ENCODE results near the gene ZNF800.

ZNF800 gene

DNA sequence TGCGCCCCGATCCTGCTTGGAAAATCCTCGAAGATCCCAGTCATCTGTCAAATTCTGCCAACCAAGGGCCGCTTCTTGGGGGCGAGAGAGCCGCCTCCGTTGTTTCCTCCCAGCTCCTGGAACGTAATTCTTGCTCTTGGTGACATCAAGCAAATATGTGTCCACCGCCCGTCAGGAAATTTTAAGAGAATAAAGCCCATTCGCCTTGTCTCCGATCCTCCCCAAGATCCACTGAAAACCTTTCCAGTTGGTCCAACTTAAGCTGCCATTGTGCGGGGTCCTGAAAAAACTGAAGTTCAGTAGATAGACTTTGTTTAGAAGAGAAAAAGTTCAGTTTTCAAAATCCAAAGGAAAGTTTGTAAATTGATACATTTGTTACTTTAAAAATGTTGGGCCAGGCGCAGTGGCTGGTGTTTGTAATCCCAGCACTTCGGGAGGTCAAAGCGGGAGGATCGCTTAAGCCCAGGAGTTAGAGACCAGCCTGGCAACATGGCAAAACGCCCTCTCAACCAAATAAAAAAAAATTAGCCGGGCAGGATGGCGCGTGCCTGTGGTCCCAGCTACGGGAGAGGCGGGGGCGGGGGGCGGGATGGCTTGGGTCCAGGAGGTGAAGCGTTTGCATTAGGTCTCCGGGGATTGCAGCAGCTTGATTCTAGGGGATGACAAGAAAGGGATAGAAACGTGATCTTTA lies 1.0 kb upstream of the ZNF800 start:
- H3K27me3 ChIP-seq, result peaks cover 22% of the 10 kb centered on the region
- peaks cover 28 to 39% of the 10 kb centered on the region in 2 experiments for H3K4me1 ChIP-seq (ENCODE audit: control insufficient read depth in 1 of 2, insufficient read depth in 1 of 2, low read depth in 1 of 2, low read length in 1 of 2)
- H3K27ac ChIP-seq, result peak overlapping the region; percentile 96
- TF ChIP-seq, protein P1, sequence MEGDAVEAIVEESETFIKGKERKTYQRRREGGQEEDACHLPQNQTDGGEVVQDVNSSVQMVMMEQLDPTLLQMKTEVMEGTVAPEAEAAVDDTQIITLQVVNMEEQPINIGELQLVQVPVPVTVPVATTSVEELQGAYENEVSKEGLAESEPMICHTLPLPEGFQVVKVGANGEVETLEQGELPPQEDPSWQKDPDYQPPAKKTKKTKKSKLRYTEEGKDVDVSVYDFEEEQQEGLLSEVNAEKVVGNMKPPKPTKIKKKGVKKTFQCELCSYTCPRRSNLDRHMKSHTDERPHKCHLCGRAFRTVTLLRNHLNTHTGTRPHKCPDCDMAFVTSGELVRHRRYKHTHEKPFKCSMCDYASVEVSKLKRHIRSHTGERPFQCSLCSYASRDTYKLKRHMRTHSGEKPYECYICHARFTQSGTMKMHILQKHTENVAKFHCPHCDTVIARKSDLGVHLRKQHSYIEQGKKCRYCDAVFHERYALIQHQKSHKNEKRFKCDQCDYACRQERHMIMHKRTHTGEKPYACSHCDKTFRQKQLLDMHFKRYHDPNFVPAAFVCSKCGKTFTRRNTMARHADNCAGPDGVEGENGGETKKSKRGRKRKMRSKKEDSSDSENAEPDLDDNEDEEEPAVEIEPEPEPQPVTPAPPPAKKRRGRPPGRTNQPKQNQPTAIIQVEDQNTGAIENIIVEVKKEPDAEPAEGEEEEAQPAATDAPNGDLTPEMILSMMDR (IDR thresholded peaks at IDR 0.05), result no peak
- H3K9me3 ChIP-seq, result no peaks in the 10 kb centered on the region
- H3K4me3 ChIP-seq (ENCODE audit: low read depth in 1 of 2, low read length in 1 of 2), result peak overlapping the region; percentile 81 to 87
- peaks cover 15% of the 10 kb centered on the region for H3K36me3 ChIP-seq

DNA sequence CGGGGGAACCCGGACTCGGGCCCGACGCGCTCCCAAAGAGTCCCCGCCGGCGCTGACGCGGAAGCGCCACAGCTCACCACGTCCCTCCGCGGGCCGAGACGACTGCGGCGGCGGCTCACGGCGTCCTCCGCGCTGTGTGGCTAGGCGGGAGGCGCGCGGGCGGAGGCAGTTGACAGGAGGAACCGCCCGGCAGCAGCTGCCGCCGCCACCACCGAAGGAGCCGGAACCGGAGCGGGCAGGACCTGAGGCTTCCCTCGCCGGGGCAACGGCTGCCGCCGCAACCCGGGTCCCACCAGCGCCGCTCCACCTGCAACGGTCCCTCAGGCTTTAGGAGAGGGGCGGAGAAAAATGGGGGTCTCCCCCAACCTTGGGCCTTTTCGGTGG lies 334 bp downstream of the ZNF800 start:
- Histone ChIP-seq H3K27ac (peak overlapping the region; percentile 96), H3K4me1 (ENCODE audit: control insufficient read depth in 1 of 2, insufficient read depth in 1 of 2, low read depth in 1 of 2, low read length in 1 of 2) (peaks cover 31 to 42% of the 10 kb centered on the region in 2 experiments), H3K36me3 (peaks cover 20% of the 10 kb centered on the region), H3K27me3 (peaks cover 16% of the 10 kb centered on the region), H3K9me3 (no peaks in the 10 kb centered on the region), H3K4me3 (ENCODE audit: low read depth in 1 of 2, low read length in 1 of 2) (peak overlapping the region; percentile 81 to 87)
- TF ChIP-seq, protein P1 (IDR thresholded peaks at IDR 0.05), result no peak

DNA sequence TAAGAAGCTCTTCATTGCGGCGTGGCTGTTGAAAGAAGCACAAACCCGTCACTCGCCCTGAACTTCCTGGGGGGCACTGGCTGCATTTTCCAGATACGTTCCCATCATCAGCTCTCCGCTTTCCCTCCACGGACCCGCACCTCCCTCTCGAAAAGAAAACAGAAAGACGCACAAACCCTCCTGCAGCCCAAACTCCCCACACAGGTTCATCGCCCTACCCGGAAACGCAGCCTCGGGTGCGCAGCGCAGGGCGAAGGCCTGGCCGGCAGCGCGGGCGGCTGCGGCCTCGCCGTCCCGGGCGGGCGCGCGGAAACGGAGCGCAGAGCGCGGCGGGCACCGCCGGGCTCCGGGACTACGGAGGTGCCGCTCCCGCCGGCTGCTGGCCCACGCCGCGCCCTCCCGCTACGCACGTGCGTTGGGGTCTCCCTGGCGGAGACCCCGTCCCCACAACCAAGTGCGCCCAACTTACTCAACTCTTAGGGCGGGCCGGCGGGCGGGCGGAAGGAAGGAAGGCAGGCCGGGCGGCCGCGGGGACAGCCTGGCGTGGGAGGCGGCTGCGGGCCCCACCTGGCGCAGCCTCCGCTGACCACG lies 822 bp downstream of the ZNF800 start:
- Histone ChIP-seq H3K4me3 (ENCODE audit: low read depth in 1 of 2, low read length in 1 of 2) (peak overlapping the region; percentile 81 to 87), H3K4me1 (ENCODE audit: control insufficient read depth in 1 of 2, insufficient read depth in 1 of 2, low read depth in 1 of 2, low read length in 1 of 2) (peaks cover 31 to 43% of the 10 kb centered on the region in 2 experiments), H3K27me3 (peaks cover 16% of the 10 kb centered on the region), H3K9me3 (no peaks in the 10 kb centered on the region), H3K27ac (peak overlapping the region; percentile 96), H3K36me3 (peaks cover 22% of the 10 kb centered on the region)
- TF ChIP-seq, protein P1 (IDR thresholded peaks at IDR 0.05), result no peak

DNA sequence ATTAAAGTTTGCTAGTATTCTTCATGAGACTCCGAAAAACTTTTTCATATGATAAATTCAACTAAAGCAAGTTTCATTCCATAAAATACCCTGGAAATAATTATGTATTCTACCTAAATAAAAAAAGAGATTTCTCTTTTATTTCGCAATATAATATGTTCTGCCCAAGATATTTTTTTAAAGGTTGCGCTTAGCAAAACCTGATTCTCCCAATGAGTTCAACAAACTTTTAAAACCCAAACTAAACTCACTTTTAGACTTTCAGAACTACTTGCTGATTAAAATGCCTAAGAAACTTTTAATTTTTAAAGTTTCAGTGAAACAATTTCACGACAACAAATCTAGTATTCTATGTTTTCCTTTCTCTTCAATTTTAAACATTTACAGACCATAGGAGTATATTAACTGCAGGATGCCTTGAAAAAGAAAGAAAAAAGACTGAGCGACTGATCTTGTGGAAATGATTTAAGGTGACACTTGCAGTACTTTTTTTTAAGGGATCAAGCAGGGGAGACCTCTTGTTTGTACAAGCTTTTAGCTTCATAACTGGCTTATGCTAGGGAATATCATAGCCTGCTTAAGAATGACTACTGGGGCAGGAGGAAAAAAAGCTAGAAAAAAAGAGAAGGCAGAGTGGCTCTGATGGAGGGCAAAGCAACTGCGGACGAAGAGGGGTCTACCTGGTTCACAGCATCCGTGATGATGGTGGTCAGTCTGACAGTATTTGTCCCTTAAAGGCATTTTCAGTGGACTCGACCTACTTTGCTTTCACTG lies 1.5 kb downstream of the ZNF800 start:
- Histone ChIP-seq H3K36me3 (peaks cover 22% of the 10 kb centered on the region), H3K27ac (peak overlapping the region; percentile 96), H3K4me3 (ENCODE audit: low read depth in 1 of 2, low read length in 1 of 2) (peak overlapping the region; percentile 81 to 87), H3K27me3 (peaks cover 16% of the 10 kb centered on the region), H3K4me1 (ENCODE audit: control insufficient read depth in 1 of 2, insufficient read depth in 1 of 2, low read depth in 1 of 2, low read length in 1 of 2) (peaks cover 26 to 38% of the 10 kb centered on the region in 2 experiments), H3K9me3 (no peaks in the 10 kb centered on the region)
- TF ChIP-seq, protein P1 (IDR thresholded peaks at IDR 0.05), result no peak

DNA sequence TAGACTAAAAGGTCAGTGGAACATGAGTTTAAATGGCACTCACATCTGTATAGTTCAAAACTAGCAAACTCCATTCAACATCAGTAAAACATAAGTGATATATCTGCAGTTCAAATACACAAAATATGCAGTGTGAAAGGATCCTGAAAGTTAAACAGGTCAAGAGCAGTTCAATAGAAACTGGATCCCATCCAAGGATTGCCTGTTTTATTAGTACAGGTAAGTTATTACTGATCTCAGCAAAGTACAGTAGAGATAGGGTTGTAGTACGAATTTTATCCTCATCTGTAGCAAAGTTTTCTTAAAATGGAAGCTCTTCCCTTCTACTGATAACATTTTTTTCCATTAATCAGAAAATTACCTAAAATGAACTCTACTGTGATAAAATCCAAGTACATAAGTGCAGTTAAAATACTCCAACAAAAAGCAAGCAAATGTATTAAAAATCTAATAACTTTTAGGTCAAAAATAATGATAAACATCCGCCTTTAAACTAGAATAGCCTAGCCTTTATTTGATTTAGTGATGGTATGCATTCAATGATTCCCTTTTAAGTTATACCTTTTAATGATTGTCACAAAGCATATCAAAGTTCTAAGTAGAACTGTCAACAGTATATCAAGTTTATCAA lies 2.2 kb downstream of the ZNF800 start:
- no peak overlapping the region for H3K27ac ChIP-seq
- peaks cover 24% of the 10 kb centered on the region for H3K36me3 ChIP-seq
- H3K27me3 ChIP-seq, result peaks cover 16% of the 10 kb centered on the region
- no peak overlapping the region for H3K4me3 ChIP-seq (ENCODE audit: low read depth in 1 of 2, low read length in 1 of 2)
- H3K4me1 ChIP-seq (ENCODE audit: control insufficient read depth in 1 of 2, insufficient read depth in 1 of 2, low read depth in 1 of 2, low read length in 1 of 2), result peaks cover 21 to 31% of the 10 kb centered on the region in 2 experiments
- no peaks in the 10 kb centered on the region for H3K9me3 ChIP-seq
- TF ChIP-seq, protein P1 (IDR thresholded peaks at IDR 0.05), result no peak

Data from neutrophil (primary cell).